Measurements from ENCODE around the gene GGN. TPM values are rescaled to one million over a fixed set of nuclear protein-coding genes. Genes with fewer than 3 reads are reported as not detected.

The GGN gene
- total RNA-seq, 1 donor from 2014 or later, result not detected

DNA sequence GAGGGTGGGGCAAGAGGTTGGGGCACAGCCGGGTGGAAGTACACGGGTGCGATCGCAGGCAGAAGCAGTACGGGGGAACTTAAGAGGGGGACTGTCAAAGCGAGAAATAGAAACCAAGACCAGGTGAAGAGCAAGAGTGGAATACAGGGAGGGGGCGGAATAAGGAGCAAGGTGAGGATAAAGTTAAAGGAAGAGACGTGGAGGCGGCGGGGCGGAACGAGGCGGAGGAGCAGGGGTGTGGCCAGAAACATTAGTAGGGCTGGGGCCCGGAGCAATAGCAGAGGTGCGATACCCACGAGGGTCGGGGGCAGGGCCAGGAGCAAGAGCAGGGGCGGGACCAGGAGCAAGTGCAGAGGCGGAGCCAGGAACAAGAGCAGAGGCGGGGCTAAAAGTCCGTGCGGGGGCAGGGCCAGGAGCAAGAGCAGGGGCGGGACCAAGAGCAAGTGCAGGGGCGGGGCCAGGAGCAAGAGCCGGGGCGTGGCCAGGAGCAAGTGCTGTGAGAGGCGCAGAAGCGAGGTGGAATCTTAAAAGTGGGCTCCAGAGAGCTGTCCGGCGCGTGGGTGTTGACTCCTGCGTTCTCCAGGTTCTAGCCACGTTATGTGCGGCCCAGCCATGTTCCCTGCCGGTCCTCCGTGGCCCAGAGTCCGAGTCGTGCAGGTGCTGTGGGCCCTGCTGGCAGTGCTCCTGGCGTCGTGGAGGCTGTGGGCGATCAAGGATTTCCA, 51.0 kb downstream of the GGN start:
- no peaks in the 10 kb centered on the region for H3K27me3 ChIP-seq
- H3K36me3 ChIP-seq, result no peaks in the 10 kb centered on the region
- DNase-seq (ENCODE audit: extremely low spot score in 2 of 2), result no peak
- peak overlapping the region; percentile 99 for H3K27ac ChIP-seq
- H3K9me3 ChIP-seq, result no peaks in the 10 kb centered on the region
- intact Hi-C loops (cut with DNase I), result no loop called here
- peaks cover 8% of the 10 kb centered on the region for H3K4me1 ChIP-seq
- TF ChIP-seq, protein P1, sequence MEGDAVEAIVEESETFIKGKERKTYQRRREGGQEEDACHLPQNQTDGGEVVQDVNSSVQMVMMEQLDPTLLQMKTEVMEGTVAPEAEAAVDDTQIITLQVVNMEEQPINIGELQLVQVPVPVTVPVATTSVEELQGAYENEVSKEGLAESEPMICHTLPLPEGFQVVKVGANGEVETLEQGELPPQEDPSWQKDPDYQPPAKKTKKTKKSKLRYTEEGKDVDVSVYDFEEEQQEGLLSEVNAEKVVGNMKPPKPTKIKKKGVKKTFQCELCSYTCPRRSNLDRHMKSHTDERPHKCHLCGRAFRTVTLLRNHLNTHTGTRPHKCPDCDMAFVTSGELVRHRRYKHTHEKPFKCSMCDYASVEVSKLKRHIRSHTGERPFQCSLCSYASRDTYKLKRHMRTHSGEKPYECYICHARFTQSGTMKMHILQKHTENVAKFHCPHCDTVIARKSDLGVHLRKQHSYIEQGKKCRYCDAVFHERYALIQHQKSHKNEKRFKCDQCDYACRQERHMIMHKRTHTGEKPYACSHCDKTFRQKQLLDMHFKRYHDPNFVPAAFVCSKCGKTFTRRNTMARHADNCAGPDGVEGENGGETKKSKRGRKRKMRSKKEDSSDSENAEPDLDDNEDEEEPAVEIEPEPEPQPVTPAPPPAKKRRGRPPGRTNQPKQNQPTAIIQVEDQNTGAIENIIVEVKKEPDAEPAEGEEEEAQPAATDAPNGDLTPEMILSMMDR (IDR thresholded peaks at IDR 0.05), result no peak
- TF ChIP-seq POLR2AphosphoS5 (IDR thresholded peaks at IDR 0.05; ENCODE audit: insufficient read depth in 1 of 2, low read depth in 1 of 2) (peak in 1 of 2 donors; percentile 28), POLR2A (IDR thresholded peaks at IDR 0.05) (no peak)
- peak overlapping the region; percentile 69 to 72 for H3K4me3 ChIP-seq

DNA sequence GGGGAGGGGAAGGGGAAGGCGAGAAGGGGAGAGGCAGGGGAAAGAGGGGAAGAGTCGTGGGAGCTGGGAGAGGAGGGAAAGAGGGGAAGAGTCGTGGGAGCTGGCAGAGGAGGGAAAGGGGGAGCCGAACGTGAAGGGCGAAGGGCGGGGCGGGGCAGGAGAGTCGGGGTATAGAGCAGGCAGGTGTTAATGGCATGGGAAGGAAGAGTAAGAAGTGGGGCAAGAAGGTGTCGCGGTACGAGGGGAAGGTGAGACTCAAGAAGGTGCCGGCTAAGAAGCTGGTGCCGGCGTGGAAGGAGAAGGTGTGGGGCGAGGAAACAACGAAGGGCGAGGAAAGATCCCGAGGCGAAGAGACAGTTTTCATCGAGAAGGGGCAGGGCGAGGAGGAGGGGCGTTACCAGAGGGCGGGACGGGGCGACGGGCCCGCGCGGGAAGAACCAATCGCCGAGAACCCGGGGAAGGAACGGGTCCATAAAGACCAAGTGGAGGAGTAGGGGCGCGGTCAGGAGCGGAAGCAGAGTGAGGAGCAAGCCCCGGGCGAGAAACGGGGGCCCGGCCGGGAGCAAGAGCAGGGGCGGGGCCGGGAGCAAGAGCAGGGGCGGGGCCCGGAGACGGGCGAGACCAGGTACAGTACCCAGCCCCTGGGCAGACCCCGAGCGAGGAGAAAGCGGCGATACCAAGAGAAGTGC, 51.7 kb downstream of the GGN start:
- H3K4me3 ChIP-seq, result peak overlapping the region; percentile 69 to 72
- no peaks in the 10 kb centered on the region for H3K36me3 ChIP-seq
- DNase-seq (ENCODE audit: extremely low spot score in 2 of 2), result peak in 1 of 2 donors; percentile 97
- H3K27me3 ChIP-seq, result no peaks in the 10 kb centered on the region
- TF ChIP-seq, protein P1 (IDR thresholded peaks at IDR 0.05), result no peak
- TF ChIP-seq POLR2A (IDR thresholded peaks at IDR 0.05) (peak in 1 of 2 donors; percentile 37), POLR2AphosphoS5 (IDR thresholded peaks at IDR 0.05; ENCODE audit: insufficient read depth in 1 of 2, low read depth in 1 of 2) (peak; percentile 65 to 78)
- H3K4me1 ChIP-seq, result peaks cover 8% of the 10 kb centered on the region
- H3K27ac ChIP-seq, result peak overlapping the region; percentile 99
- intact Hi-C loops (cut with DNase I), result loop anchor here (1.0 kb wide), 1 partner anchor 92 kb away; no protein-coding TSS in a partner anchor
- no peaks in the 10 kb centered on the region for H3K9me3 ChIP-seq

Other genes starting within 250 kb of the GGN start
- gene DPF1, start 163.8 kb downstream of the GGN start, total RNA-seq, result not detected
- 86.9 TPM for gene PPP1R14A, start 131.7 kb downstream of the GGN start, total RNA-seq
- gene SPINT2, start 123.5 kb downstream of the GGN start, total RNA-seq, result 174 TPM
- 96.5 TPM for gene C19orf33, start 83.8 kb downstream of the GGN start, total RNA-seq
- 32.9 TPM for gene YIF1B, start 72.1 kb downstream of the GGN start, total RNA-seq
- gene KCNK6, start 68.2 kb downstream of the GGN start, total RNA-seq, result 16.2 TPM
- gene CATSPERG, start 52.2 kb downstream of the GGN start, total RNA-seq, result 2.2 TPM
- 169 TPM for gene PSMD8, start 13.5 kb downstream of the GGN start, total RNA-seq
- gene SPRED3, start 663 bp upstream of the GGN start, total RNA-seq, result 0.49 TPM
- gene FAM98C, start 15.1 kb upstream of the GGN start, total RNA-seq, result 32.7 TPM
- gene RASGRP4, start 38.2 kb upstream of the GGN start, total RNA-seq, result 2.9 TPM
- gene RYR1, start 45.7 kb upstream of the GGN start, total RNA-seq, result 1.5 TPM
- gene MAP4K1, start 229.9 kb upstream of the GGN start, total RNA-seq, result 47.9 TPM
- gene EIF3K, start 231.2 kb upstream of the GGN start, total RNA-seq, result 349 TPM

All from vagina (tissue), 2 donors.